Upper lobe of left lung (tissue), 6 donors: ENCODE measurements around the gene ANKRD40. TPM values are rescaled to one million over a fixed set of nuclear protein-coding genes. Genes with fewer than 3 reads are reported as not detected.

Source experiments
- ATAC-seq, 2 donors: fragments of 200-7000 bp; cut with Tn5 transposase; one replicate each; pipeline ENCODE4 v1.9.1; 2022; ENCODE audit warnings: mild to moderate bottlenecking in 2 of 2, moderate library complexity in 2 of 2; ENCODE audit not compliant: low FRiP score in 2 of 2
- DNase-seq, 2 donors: peaks; one replicate each; pipeline ENCODE4 v3.0.0-alpha.2; 2019 to 2020
- H3K27ac ChIP-seq, 4 donors: fragments of 200-600 bp; sonication (generic); one replicate each; pipeline ENCODE4 v1.5.1; 2016 to 2019
- H3K27me3 ChIP-seq, 4 donors: fragments of 200-600 bp; sonication (generic); one replicate each; pipeline ENCODE4 v1.5.1; 2017 to 2019
- H3K36me3 ChIP-seq, 4 donors: fragments of 200-600 bp; sonication (generic); one replicate each; pipeline ENCODE4 v1.5.1; 2016 to 2019
- H3K4me1 ChIP-seq, 4 donors: fragments of 200-600 bp; sonication (generic); one replicate each; pipeline ENCODE4 v1.5.1; 2018 to 2019
- H3K4me3 ChIP-seq, 4 donors: fragments of 200-600 bp; sonication (generic); one replicate each; pipeline ENCODE4 v1.5.1; 2017 to 2019; ENCODE audit warnings: mild to moderate bottlenecking in 2 of 4, moderate library complexity in 1 of 4
- H3K9me3 ChIP-seq, 4 donors: fragments of 200-600 bp; sonication (generic); one replicate each; pipeline ENCODE4 v1.5.1; 2018 to 2019
- EP300 ChIP-seq, 4 donors: sonication (generic); formaldehyde crosslinking; IDR thresholded peaks; one replicate each; pipeline ENCODE4 v1.5.1; 2017; ENCODE audit warnings: antibody characterized with exemption in 4 of 4, control low read depth in 2 of 4
- POLR2A ChIP-seq, 4 donors: fragments of 450-650 bp; IDR thresholded peaks; one replicate each; pipeline ENCODE4 v1.5.1; 2016 to 2017; ENCODE audit warnings: antibody characterized with exemption in 4 of 4, mild to moderate bottlenecking in 2 of 4
- POLR2AphosphoS5 ChIP-seq, 2 donors: sonication (generic); formaldehyde crosslinking; IDR thresholded peaks; one replicate each; pipeline ENCODE4 v1.5.1; 2017; ENCODE audit warnings: antibody characterized with exemption in 2 of 2
- WGBS, 2 donors: methylation state at CpG; one replicate each; pipeline ENCODE4 v1.1.5; 2017 to 2018; 5-methylcytosine and 5-hydroxymethylcytosine counted together
- total RNA-seq, 6 donors: library from RNA; depleted of rRNA in 4 of 6; stranded (reverse); fragments of >200 nt in 4 of 6; gene quantifications; one replicate each; pipeline versions ENCODE4 v1.1.0 to v1.2.1, GENCODE V29; 2016 to 2021
- TF ChIP-seq, protein P1 (sequence below), 6 experiments: fragments of 450-650 bp in 4 of 6; fragments of 200-600 bp in 2 of 6; sonication (generic) in 2 of 6; IDR thresholded peaks; one replicate each; pipeline ENCODE4 v1.5.1; 2016 to 2019; ENCODE audit warnings: antibody characterized with exemption in 6 of 6
- donor health status: DM: no; HTN: no; CAD: no; lungs with moderate emphysema.
- donor health status: DM: no; HTN: yes; CAD: no; lungs with severe emphysema.

Gene ANKRD40
- total RNA-seq, 6 donors from 2014 or later, result 27.9 to 52.9 (median 43.7) TPM

DNA sequence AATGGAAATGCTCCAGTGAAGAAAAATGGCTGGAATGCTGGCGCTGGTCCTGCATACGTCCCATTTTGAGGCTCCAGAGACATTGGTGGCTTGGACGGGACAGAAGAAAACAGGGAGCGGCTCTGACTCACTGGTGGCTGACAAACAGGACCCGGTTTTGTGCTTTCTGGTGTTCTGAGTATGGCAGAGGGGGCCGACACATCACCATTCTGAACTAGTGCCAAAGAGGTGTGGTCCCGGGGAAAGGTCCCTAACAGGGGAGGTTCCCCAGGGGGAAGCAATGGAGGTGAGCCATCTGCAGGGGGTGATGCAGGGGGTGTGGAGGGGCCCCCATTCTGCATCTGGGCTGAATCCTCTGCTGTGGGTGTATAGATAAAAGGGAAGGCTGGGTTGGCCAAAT lies 8.3 kb downstream of the ANKRD40 start:
- Histone ChIP-seq H3K27ac (no peak overlapping the region), H3K9me3 (no peaks in the 10 kb centered on the region), H3K36me3 (peaks cover 14 to 78% (median 55%) of the 10 kb centered on the region in 4 donors), H3K4me1 (peaks cover 0 to 30% (median 10%) of the 10 kb centered on the region in 4 donors), H3K27me3 (no peaks in the 10 kb centered on the region), H3K4me3 (no peak overlapping the region)
- ATAC-seq (no peak), DNase-seq (no peak)
- 87 to 93% methylated on average over 7 of the region's 7 CpGs for WGBS, 2 donors
- TF ChIP-seq, protein P1, sequence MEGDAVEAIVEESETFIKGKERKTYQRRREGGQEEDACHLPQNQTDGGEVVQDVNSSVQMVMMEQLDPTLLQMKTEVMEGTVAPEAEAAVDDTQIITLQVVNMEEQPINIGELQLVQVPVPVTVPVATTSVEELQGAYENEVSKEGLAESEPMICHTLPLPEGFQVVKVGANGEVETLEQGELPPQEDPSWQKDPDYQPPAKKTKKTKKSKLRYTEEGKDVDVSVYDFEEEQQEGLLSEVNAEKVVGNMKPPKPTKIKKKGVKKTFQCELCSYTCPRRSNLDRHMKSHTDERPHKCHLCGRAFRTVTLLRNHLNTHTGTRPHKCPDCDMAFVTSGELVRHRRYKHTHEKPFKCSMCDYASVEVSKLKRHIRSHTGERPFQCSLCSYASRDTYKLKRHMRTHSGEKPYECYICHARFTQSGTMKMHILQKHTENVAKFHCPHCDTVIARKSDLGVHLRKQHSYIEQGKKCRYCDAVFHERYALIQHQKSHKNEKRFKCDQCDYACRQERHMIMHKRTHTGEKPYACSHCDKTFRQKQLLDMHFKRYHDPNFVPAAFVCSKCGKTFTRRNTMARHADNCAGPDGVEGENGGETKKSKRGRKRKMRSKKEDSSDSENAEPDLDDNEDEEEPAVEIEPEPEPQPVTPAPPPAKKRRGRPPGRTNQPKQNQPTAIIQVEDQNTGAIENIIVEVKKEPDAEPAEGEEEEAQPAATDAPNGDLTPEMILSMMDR (IDR thresholded peaks at IDR 0.05), result no peak
- TF ChIP-seq POLR2AphosphoS5 (IDR thresholded peaks at IDR 0.05), result no peak
- no peak for TF ChIP-seq EP300 (IDR thresholded peaks at IDR 0.05)
- no peak for TF ChIP-seq POLR2A (IDR thresholded peaks at IDR 0.05)

DNA sequence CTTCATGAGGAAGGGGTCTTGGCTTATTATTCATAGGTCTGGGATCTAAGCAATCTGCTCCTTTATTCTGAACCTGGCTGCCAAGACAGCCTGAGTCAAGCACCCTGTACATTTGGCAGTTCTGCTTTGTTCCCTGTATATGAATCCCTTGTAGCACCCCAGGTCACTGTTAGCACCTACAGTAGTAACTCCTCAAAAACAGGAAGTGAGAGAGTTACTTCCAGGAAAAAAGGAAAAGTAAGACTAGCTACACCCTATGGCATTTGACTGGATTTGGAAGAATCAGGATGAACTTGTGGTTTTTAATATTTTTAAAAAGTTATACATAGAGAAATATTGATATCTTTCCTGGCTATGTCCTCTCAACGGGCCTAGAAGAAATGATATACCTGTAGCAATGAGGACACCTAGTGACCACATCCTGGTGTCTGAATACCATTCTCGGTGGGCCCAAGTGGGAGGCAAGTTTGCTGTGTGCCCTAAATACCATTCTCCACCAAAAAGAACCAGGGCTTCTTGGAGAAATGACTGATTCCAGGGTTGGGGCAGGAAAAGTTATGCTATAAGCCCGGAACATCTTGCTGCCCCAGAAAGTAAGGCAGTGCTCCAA lies 9.9 kb downstream of the ANKRD40 start:
- Histone ChIP-seq H3K4me3 (no peak overlapping the region), H3K4me1 (peaks cover 3 to 28% (median 6%) of the 10 kb centered on the region in 4 donors), H3K27ac (no peak overlapping the region), H3K27me3 (no peaks in the 10 kb centered on the region), H3K36me3 (peaks cover 14 to 84% (median 63%) of the 10 kb centered on the region in 4 donors), H3K9me3 (no peaks in the 10 kb centered on the region)
- DNase-seq (no peak), ATAC-seq (no peak)
- no peak for TF ChIP-seq POLR2AphosphoS5 (IDR thresholded peaks at IDR 0.05)
- TF ChIP-seq, protein P1 (IDR thresholded peaks at IDR 0.05), result no peak
- no peak for TF ChIP-seq EP300 (IDR thresholded peaks at IDR 0.05)
- TF ChIP-seq POLR2A (IDR thresholded peaks at IDR 0.05), result no peak
- WGBS, 2 donors, result 65 to 71% methylated on average over 3 of the region's 3 CpGs

DNA sequence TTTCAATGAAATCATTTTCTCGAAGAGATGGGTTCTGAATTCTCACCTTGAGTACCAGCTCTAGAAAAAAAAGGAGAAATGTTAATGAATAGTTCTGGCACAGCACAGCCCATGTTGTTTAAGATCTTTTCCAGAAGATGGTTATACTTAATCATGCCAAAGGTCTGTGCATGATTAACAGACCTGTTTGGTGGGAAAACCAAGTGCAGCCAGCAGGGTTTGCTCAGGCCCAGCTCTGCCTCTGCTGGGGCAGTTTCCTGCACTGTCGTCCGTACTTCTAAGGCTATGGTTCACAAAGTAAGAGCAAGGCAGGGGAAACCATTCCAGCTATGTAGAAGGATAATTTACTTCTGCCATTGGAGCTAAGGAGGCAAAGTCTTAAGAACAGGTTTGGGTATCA lies 10.7 kb downstream of the ANKRD40 start:
- TF ChIP-seq EP300 (IDR thresholded peaks at IDR 0.05) (no peak), POLR2A (IDR thresholded peaks at IDR 0.05) (no peak), POLR2AphosphoS5 (IDR thresholded peaks at IDR 0.05) (no peak)
- TF ChIP-seq, protein P1 (IDR thresholded peaks at IDR 0.05), result no peak
- 88 to 94% methylated on average over 3 of the region's 3 CpGs for WGBS, 2 donors
- DNase-seq (no peak), ATAC-seq (no peak)
- no peak overlapping the region for H3K27ac ChIP-seq
- H3K27me3 ChIP-seq, result no peaks in the 10 kb centered on the region
- H3K4me3 ChIP-seq, result no peak overlapping the region
- H3K36me3 ChIP-seq, result peaks cover 14 to 84% (median 63%) of the 10 kb centered on the region in 4 donors
- no peaks in the 10 kb centered on the region for H3K9me3 ChIP-seq
- H3K4me1 ChIP-seq, result peaks cover 6 to 34% (median 13%) of the 10 kb centered on the region in 4 donors

DNA sequence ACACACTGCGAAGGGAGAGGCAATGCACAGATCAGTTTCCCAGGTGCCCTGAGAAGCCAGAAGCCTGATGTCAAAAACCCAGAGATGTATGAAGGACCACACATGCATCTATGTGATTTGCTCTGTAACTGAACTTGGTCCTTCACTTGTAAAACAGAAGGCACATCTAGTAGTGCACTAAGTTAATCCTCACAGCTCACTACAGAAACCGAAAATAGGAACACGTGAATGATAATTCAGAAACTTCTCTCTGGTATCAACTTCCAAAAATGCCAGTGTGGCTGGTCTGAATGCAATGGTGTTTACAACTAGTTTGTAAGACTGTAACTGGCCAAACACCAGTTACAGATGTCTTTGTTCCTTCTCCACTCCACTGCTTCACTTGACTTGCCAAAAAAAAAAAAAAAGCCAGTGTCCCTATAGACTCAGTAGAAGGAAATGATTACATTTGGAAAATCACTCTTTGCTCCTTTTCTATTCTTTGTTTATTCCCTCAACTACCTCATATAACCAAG lies 11.3 kb downstream of the ANKRD40 start:
- ATAC-seq, result no peak
- Histone ChIP-seq H3K9me3 (no peaks in the 10 kb centered on the region), H3K27ac (no peak overlapping the region), H3K4me1 (peaks cover 9 to 40% (median 18%) of the 10 kb centered on the region in 4 donors), H3K27me3 (no peaks in the 10 kb centered on the region), H3K4me3 (no peak overlapping the region), H3K36me3 (peaks cover 14 to 81% (median 63%) of the 10 kb centered on the region in 4 donors)
- no peak for DNase-seq
- WGBS, 2 donors, result 85 to 88% methylated on average over 3 of the region's 3 CpGs
- no peak for TF ChIP-seq POLR2AphosphoS5 (IDR thresholded peaks at IDR 0.05)
- no peak for TF ChIP-seq POLR2A (IDR thresholded peaks at IDR 0.05)
- TF ChIP-seq, protein P1 (IDR thresholded peaks at IDR 0.05), result no peak
- TF ChIP-seq EP300 (IDR thresholded peaks at IDR 0.05), result no peak
